Measurements from ENCODE around the gene ARF1.

ARF1 gene

DNA sequence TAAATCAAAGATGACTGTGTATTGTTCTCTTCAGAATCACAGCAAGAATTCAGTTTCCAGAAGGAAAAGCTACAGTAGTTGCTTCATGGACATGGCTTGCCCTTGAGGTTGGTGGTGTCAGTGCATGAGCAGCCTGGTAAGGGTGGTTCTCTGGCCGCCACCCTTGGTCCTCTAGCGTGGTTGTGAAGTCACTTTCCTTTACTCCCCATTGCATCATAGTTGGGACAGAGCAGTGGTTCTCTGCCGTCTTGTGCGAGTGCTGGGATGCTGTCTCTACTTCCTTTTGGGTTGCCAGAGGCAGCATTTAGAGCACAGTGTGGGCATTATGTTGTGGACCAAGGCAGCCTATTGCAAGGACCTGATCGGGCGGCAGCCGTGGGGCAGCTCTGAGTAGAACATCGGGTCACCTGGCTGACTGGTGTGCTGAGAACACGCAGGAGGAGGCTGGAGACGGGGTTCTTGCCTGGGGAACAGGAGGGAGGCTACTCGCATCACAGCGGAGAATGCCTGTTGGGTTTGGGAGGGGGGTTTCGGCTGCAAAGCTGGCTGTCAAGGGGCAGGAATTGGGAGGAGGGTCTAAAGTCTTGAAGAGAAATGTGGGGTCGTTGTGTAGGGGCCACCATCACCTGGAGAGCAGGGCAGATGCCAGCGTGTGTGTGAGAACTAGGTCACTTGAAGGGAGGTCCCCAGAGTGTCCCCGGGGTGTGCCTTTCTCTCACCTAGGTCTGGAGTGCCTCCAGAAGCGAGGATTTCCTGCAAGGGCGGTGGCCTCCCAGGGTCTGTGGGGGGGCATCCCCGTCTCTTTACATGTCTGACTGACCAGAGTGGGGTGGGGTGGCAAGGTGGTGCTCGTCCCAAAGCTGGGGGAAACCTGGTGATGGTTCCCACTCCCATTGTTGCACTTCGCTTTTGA lies 6.3 kb downstream of the ARF1 start:
- peak in 1 of 2 donors; percentile 19 for DNase-seq

DNA sequence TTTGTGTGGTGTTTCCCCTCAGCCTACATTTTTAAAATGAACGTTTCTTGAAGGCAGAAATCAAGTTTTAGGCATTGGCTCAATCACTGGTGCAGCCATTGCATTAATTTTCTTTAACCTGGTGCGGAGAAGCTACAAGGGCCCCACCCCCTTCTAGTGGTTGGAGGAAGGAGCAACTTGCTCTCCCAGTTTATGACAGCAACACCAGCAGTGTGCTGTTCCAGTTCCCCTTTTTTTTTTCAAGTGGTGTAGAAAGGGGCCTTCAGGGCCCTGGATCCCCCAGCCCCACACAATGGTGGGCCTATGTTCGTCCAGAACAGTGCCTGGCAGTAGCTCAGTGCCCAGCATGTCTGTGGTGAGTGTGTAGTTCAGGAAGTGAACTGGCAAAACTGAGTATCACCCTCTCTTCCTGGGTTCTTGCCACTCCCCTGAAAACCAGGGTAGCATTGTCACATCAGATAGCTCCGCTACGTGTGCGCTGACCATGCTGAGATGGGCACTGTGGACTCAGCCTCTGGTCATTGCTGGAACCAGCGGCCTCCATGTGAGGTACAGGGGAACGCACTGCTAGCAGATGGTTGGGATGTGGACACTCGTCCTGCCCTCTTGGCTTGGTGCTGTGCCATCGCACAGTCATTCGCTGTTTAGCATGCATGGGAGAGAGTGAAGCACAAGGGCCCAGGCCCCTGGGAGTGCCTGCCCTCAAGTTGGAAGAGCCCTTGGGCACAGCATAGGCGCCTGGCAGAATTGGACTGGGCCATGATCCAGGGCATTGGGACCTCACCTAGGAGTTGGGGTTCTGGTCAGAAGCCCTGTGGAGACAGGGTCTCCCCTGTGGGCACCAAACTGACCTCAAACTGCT lies 7.2 kb downstream of the ARF1 start:
- DNase-seq, result peak in 1 of 2 donors; percentile 39

DNA sequence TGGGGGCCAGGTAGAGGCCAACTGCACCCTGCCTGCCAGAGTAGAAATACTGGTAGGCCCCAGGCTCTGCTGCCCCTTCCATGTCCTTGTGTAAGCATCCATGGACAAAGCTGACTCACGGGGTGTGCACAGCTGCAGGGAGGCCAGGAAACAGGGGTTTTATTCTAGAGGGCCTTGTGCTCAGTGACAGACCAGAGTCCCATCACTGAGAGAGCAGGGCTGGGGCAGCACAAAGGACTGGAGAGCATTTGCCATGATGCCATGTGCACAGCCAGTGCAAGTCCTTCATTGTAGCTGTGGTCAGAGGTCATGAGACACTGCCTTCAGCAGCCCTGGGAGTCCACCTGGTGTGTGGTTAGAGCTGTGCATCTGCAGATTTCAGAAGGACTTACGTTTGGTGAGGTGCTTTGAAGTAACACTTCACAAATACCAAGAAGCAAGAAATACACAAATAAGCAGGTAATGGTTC lies 8.1 kb downstream of the ARF1 start:
- no peak for DNase-seq

DNA sequence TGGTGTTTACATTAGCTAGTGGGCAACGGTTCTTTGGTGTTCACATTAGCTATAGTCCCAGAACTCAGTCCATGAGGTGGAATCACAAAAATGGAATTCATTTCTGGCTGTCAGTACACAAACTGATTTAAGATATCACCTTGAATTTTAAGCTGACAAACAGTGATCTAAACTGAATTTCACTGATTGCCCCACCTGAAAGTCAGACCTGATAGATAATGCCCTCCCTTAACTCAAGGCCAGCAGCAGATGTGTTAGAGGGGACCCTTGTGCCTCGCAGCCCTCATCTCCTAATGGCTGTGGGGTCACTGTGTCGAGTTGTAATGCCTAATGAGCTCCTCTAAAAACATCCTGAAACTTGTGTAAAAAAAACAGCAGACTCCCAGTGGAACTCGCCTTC lies 8.6 kb downstream of the ARF1 start:
- DNase-seq, result no peak

DNA sequence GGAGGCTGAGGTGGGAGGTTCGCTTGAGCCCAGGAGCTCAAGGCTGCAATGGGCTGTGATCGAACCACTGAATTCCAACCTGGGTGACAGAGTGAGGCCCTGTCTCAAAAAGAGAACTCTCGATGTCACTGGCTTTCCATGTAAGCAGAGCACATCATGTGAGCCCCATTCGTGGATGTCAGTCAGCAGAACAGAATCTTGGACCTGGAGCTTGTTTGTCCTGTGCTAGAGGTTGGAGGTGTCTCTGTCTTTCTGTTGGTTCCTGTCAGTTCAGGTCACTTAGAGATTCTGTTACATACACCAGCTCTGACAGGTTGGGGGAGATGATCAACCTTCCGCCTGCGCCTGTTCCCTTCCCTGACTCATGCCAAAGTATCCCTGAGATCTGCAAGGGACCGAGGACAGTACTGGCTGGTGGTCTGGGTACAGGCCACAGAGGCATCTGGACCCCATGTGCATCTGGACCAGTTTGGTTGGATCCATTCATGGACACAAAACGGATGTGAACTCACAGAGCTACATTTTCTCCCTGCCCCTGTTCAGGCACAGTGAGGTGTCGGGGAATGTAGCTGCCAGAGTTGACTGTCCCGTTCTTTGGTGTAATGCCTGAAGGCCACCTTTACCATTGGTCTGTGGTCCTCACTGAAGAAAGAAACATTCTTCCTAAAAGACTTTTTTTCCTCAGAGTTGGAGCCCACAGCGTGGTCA lies 10.0 kb downstream of the ARF1 start:
- no peak for DNase-seq

DNA sequence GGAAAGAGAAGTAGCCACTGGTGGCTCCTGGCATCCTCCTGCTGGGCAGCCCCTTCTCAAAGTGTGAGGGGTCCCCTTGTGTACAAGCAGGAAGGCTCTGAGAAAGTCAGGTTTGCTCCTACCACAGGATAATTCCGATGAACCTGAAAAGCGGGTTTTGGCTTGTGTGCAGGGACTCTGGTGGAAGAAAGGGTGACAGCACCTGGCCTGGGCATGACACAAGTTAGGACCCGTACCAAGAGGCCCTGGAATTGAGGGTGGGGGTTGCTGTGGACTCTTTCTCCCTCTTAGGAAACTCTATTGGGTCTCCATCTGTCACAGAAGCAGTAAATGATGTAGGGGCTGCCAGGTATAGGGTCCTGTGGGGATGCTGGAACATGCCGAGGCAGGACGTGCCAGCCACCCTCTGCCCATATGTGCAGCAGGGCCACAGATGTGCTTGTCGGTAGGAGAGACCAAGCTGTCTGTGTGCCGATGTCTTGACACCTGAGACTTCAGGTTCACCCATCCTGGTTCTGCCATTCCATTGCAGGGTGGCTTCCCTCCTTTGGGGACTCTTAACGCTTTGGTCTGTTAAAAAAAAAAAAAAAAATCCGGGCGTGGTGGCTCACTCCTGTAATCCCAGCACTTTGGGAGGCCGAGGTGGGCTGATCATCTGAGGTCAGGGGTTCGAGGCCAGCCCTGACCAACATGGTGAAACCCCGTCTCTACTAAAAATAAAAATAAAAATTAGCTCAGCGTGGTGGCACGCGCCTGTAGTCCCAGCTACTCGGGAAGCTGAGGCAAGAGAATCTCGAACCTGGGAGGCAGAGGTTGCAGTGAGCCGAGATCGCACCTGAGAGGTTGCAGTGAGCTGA lies 10.8 kb downstream of the ARF1 start:
- DNase-seq, result no peak

DNA sequence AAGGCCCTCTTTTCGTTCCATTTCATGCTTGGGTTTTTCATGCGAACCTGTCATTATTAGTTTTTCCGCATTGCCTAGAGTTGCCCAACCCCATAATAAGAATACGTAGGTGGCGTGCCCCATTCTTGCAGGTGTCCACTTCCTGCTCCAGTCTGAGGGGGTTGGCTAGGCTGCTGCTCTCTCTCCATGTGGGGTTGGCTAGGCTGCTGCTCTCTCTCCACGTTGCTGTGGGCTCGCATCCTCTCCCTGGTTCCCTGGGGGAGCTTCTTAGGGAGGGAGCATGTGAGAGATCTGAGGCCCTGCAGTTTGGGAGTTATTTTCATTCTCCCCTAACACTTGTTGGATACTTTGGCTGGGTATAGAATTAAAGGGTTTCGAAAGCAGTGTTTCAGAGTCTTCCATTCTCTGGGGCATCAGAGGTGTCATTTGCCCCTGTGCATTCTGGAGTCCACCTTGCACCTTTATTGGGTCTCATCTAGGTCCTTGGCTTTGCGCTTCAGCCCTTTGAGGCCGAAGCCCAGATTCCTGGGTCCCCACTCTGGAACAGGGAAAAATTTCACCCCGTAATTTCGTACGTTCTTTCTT lies 12.0 kb downstream of the ARF1 start:
- DNase-seq, result no peak

DNA sequence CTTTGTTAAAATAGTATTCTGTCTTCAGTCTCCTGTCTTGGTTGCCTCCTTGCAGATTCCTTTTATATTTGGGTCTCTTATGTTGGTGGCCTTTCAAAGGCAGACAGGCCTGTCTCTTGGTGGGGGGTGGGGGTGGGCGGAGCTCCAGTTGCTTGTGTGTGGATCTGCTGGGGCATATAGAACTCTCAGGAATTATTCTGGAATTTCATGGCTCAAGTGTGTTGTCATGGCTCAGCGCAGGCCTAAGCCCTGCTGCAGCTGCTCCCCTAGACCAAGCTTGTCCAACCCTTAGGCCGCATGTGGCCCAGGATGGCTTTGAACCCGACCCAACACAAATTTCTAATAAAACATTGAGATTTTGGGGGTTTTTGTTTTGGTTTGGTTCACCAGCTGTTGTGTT lies 12.7 kb downstream of the ARF1 start:
- DNase-seq, result no peak

DNA sequence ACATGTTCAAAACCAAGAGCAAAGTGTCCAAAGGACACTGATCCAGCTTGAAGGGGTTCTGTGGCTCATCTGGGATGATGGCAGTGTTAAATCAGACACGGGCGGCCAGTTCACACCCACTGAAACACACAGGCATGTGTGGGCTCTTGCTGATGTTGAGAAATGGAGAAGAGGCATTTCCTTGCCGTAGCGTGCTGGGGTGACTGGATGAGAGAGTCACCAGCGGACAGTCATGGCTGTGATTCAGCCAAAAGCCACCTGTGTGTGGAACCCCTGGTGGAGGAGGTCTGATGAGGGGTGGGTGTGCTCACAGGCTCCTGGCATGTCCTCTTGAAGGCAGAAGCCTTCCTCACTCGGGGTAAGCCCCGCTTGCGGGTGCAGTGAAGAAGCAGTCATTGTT lies 13.4 kb downstream of the ARF1 start:
- no peak for DNase-seq

DNA sequence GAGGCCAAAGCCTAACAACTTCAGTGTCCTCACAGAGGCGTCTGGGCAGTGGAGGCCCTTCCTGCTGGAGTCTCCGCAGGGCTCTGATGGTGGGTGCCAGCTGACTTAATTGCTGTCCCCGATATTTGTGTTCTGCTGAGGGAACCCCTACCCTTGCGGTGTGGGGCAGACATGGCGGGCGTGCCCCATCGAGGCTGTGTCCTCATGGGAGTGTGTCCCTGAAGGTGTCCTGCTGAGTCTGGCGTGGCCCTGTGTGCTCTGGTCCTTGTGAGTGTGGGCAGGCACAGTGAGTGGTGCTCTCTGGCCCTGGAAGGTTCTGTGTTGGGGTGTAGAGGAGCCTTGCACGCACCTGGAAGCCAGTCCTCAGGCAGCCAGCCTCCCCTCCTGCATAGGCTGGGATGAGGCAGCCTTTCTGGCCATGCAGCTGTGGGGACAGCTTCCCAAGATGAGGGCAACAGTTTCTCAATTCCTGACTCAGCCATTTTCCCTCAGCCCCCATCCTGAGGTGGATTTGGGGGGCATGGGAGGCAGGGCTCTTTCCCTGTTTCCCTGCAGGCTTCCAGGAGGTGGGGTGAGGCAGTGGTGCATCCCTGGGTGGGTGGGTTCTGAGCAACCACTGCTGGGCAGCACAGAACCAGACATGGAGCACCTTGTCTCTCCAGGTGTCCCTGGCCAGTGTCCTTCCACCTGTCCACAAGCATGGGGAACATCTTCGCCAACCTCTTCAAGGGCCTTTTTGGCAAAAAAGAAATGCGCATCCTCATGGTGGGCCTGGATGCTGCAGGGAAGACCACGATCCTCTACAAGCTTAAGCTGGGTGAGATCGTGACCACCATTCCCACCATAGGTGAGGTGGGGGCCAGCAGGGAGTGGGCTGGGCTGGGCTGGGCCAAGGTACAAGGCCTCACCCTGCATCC lies 14.2 kb downstream of the ARF1 start:
- DNase-seq, result no peak

DNA sequence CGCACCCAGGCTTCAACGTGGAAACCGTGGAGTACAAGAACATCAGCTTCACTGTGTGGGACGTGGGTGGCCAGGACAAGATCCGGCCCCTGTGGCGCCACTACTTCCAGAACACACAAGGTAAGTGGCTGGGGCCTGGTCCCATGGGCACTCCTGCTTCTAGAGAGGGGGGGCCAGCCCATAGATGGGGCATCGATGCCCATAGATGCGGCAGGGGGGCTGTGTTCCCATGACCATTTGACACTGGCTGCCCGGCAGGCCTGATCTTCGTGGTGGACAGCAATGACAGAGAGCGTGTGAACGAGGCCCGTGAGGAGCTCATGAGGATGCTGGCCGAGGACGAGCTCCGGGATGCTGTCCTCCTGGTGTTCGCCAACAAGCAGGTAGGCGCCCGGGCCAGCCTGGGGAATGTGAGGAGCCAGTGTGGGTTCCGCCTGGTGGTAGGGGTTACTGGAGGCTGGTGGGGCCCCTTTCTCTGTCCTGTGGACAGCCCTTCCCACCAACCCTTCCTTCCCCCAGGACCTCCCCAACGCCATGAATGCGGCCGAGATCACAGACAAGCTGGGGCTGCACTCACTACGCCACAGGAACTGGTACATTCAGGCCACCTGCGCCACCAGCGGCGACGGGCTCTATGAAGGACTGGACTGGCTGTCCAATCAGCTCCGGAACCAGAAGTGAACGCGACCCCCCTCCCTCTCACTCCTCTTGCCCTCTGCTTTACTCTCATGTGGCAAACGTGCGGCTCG lies 15.0 kb downstream of the ARF1 start:
- no peak for DNase-seq

DNA sequence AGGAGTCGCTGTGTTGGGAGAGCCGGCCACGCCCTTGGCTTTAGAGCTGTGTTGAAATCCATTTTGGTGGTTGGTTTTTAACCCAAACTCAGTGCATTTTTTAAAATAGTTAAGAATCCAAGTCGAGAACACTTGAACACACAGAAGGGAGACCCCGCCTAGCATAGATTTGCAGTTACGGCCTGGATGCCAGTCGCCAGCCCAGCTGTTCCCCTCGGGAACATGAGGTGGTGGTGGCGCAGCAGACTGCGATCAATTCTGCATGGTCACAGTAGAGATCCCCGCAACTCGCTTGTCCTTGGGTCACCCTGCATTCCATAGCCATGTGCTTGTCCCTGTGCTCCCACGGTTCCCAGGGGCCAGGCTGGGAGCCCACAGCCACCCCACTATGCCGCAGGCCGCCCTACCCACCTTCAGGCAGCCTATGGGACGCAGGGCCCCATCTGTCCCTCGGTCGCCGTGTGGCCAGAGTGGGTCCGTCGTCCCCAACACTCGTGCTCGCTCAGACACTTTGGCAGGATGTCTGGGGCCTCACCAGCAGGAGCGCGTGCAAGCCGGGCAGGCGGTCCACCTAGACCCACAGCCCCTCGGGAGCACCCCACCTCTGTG lies 15.9 kb downstream of the ARF1 start:
- no peak for DNase-seq

DNA sequence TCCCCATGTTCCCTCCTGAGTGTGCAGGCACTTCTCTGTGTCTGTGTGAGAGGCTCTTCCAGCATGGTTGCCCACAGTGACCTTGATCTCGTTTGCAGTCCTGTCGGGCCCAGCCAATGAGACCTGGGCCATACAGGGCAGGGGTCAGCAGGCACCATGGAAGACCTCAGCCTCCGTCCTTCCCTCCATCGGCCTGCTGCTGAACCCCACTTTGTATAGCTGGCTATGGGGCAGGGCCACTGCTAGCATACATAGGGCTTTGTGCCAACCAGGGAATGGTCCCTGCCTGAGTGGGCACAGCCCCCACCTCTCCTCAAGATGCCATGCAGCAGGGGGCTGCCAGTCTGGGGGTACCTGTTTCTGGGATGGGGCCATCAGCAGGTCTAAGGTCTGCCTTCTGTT lies 16.8 kb downstream of the ARF1 start:
- DNase-seq, result no peak

DNA sequence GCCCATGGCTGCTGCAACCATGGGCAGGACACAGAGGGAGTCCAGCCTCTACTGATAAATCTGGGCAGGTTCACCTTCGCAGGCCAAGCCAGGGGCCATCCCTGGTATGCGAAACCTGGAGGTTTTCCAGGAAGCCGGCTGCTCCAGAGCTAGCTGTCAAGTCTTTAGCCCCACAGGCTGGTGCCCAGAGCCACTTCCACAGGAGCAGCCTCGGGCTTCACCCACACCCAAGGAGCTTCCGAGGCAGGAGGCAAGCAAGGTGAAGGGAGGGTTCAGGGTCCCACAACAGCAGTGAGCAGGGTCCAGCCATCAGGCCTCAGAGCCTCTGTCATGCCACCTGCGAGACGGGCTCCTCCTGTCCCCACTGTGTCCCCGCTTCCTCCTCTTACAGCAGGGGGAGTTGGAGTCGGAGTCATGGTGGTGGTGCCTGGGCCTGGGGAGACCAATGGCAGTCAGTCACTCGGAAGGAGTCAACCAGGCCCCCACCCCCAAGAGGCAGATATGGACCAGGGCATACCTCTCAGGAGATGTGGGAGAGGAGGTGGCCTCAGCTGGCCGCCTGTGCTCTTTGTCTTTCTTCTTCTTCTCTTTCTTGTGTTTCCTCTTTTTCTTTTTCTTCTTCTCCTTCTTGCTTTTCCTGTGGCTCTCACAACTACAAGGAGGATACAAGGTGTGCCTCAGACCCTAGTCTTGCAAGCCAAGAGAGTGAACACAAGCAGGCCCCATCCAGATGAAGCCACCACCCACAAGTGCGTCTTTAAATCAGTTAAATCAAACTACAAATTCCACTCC lies 18.5 kb downstream of the ARF1 start:
- no peak for DNase-seq

DNA sequence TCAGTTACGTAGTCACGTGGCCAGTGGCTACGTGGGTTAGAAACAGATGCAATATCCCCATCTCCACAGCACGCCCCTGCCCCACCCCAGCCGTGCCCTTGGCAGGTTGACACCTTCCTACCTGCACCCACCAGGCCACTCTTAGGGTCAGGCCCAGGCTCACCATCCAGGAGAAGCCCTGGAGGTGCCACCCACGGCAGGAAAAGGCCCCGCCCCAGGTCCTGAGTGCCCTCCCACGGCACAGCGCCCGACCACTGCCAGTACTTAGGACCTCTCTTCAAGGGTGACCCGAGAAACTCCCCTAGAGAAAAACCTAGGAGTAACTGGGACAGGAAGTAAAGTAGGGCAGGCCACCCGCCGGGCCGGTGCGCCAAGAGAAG lies 19.1 kb downstream of the ARF1 start:
- no peak for DNase-seq

DNA sequence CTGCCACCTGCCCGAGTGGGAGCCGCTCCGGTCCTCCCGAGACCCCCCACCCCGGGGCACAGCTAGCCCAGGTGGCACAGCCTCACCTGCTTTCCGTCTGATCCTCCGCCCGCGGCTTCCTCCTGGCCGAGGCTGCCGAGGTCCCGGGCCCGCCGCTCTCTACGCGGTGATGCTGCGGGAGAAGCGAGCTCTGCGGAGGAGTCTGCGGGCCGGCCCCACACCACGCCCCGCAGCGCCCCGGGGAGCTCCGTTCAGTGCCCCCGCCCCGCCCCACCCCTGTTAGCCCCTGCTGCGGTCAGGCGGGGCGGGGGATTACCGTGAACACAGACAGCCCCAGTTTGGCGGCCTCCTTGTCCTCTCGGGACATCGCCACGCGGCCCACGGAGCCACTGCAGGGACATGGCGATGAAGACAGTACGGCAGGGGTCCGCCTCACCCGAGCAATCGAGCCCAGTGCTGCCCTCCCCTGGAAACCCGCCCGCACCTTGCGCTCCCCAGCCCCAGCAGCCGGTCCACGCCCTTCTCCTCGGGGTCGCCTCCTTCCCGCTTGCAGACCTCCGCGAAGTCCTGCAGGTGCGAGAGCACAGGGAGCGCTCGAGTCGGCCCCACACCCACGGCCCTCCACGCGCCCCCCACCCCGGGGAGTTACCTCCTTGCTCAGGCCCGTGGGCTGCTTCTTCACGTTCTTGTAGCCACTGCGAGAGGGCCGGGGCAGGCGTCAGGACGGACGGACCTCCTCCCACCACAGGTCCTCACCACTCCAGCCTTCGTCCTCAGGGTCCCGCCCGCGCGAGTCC lies 19.7 kb downstream of the ARF1 start:
- DNase-seq, result peak in 1 of 2 donors; percentile 65

DNA sequence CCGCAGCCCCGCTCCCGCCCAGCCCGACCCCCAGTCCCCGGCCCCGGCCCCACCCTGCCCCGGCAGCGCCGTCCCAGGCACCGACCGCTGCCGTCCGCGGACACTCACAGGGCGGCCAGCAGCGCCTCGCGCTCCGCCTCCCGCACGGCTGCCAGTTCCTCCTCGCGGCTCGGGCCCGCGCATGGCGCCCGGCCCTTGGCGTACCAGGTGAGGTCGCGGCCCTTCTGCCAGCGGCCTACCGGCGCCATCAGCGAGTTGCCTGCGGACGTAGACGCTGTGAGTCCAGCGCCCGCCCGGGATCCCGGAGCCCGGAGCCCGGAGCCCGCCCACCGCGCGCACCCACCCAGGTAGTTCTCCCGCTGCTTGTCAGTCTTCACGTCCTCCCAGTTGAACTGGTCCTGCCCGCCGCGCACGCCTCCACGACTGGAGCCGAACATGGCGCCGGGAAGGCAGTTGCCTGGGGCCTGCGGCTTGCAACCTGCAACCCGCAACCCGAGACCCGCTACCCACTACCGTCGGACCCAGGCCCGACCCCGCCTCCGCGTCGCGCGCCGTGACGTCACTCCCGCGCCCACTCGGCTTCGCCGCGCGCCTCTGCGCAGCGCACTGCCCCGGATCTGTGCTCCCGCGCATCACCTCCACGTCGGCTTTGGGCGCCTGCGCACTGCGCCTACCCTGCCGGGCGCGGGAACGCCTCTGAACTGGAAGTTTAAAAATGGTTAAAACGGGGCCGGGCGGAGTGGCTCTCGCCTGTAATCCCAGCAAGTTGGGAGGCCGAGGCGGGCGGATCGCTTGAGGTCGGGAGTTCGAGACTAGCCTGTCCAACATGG lies 20.5 kb downstream of the ARF1 start, which contains the start of gene C1orf35:
C1orf35 (minus strand) TSS at position 535 of the 830 bp plus-strand sequence; CDS start at position 437, 98 bp downstream.
- DNase-seq, result peak; percentile 79 to 90

Measured in bone marrow (tissue), 2 donors.